ENCODE results near the gene ACVR1C.
A peak's percentile ranks its signal among the peaks of the same experiment; 100 is the strongest.
"Not testable (repeated sequence)": the region's sequence is repeated elsewhere in the genome, so short reads cannot be mapped to it uniquely, and the experiment has no call there.

ACVR1C gene

GRCh38 chr2:157574165-157574564 is 54.5 kb downstream of the ACVR1C start:
- DNase-seq (ENCODE audit: low read depth, low spot score), result no peak

- DNase-seq (ENCODE audit: low read depth, low spot score), result peak; percentile 3
Observed at GRCh38 chr2:157572725-157573124, 55.9 kb downstream of the ACVR1C start.

GRCh38 chr2:157566623-157567022 is 62.0 kb downstream of the ACVR1C start:
- DNase-seq (ENCODE audit: low read depth, low spot score), result not testable (repeated sequence)

GRCh38 chr2:157566113-157566512 is 62.6 kb downstream of the ACVR1C start:
- DNase-seq (ENCODE audit: low read depth, low spot score), result not testable (repeated sequence)

GRCh38 chr2:157565550-157565949 is 63.1 kb downstream of the ACVR1C start:
- DNase-seq (ENCODE audit: low read depth, low spot score), result no peak

GRCh38 chr2:157559890-157560289 is 68.8 kb downstream of the ACVR1C start:
- DNase-seq (ENCODE audit: low read depth, low spot score), result no peak

GRCh38 chr2:157559461-157559860 is 69.2 kb downstream of the ACVR1C start:
- no peak for DNase-seq (ENCODE audit: low read depth, low spot score)

- DNase-seq (ENCODE audit: low read depth, low spot score), result no peak
Observed at GRCh38 chr2:157559061-157559460, 69.6 kb downstream of the ACVR1C start.

GRCh38 chr2:157557770-157558169 is 70.9 kb downstream of the ACVR1C start:
- DNase-seq (ENCODE audit: low read depth, low spot score), result no peak

- DNase-seq (ENCODE audit: low read depth, low spot score), result no peak
Observed at GRCh38 chr2:157540102-157540501, 88.6 kb downstream of the ACVR1C start.

- no peak for DNase-seq (ENCODE audit: low read depth, low spot score)
Observed at GRCh38 chr2:157538064-157538463, 90.6 kb downstream of the ACVR1C start.

GRCh38 chr2:157536815-157537214 is 91.8 kb downstream of the ACVR1C start:
- no peak for DNase-seq (ENCODE audit: low read depth, low spot score)

- no peak for DNase-seq (ENCODE audit: low read depth, low spot score)
Observed at GRCh38 chr2:157528963-157529751, 99.5 kb downstream of the ACVR1C start.

GRCh38 chr2:157526070-157526469 is 102.6 kb downstream of the ACVR1C start:
- DNase-seq (ENCODE audit: low read depth, low spot score), result no peak

- no peak for DNase-seq (ENCODE audit: low read depth, low spot score)
Observed at GRCh38 chr2:157523270-157524247, 105.1 kb downstream of the ACVR1C start.

GRCh38 chr2:157514966-157515365 is 113.7 kb downstream of the ACVR1C start:
- DNase-seq (ENCODE audit: low read depth, low spot score), result peak; percentile 30

GRCh38 chr2:157509744-157510143 is 118.9 kb downstream of the ACVR1C start:
- DNase-seq (ENCODE audit: low read depth, low spot score), result no peak

GRCh38 chr2:157508676-157509075 is 120.0 kb downstream of the ACVR1C start:
- DNase-seq (ENCODE audit: low read depth, low spot score), result no peak

GRCh38 chr2:157506586-157506985 is 122.1 kb downstream of the ACVR1C start:
- no peak for DNase-seq (ENCODE audit: low read depth, low spot score)

- DNase-seq (ENCODE audit: low read depth, low spot score), result no peak
Observed at GRCh38 chr2:157504623-157505022, 124.0 kb downstream of the ACVR1C start.

- DNase-seq (ENCODE audit: low read depth, low spot score), result no peak
Observed at GRCh38 chr2:157501026-157501425, 127.6 kb downstream of the ACVR1C start.

- no peak for DNase-seq (ENCODE audit: low read depth, low spot score)
Observed at GRCh38 chr2:157500334-157500733, 128.3 kb downstream of the ACVR1C start.

All from ELF-1 (cell line).